LNCaP clone FGC (cell line): ENCODE measurements around the gene SLC6A6.

ENCODE experiments used
- DNase-seq: peaks from one replicate; pipeline ENCODE4 v3.0.0-alpha.2; 2011; ENCODE audit warnings: low read depth
- H3K4me3 ChIP-seq: 2 replicates; pipeline ENCODE4 v1.5.1; 2011; ENCODE audit warnings: mild to moderate bottlenecking, low read depth, low read length, control low read depth
- TF ChIP-seq, protein P1 (sequence below): IDR thresholded peaks from 2 replicates; pipeline ENCODE4 v1.5.1; 2012; ENCODE audit warnings: mild to moderate bottlenecking; ENCODE audit not compliant: control insufficient read depth, insufficient read depth; ENCODE audit errors: extremely low read depth

Gene SLC6A6

DNA sequence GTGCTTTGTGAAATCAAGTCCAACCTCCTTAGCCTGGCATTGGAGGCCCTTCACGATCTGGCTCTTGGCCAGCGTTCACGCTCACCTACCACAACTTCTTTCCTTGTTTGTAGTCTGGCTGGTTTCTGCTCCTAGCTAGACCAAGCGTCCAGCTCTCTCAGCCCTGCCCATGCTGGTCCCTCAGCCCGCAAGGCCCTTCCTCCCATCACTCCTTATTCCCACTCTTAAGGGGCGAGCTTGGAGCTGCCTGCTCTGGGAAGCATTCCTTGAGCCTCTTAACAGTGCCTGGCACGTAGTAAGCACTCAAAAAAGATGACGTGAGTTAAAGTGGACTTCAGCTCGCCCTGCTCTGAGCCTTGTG, 8.7 kb downstream of the SLC6A6 start:
- H3K4me3 ChIP-seq = no peak overlapping the region
- DNase-seq = no peak
- TF ChIP-seq, protein P1, sequence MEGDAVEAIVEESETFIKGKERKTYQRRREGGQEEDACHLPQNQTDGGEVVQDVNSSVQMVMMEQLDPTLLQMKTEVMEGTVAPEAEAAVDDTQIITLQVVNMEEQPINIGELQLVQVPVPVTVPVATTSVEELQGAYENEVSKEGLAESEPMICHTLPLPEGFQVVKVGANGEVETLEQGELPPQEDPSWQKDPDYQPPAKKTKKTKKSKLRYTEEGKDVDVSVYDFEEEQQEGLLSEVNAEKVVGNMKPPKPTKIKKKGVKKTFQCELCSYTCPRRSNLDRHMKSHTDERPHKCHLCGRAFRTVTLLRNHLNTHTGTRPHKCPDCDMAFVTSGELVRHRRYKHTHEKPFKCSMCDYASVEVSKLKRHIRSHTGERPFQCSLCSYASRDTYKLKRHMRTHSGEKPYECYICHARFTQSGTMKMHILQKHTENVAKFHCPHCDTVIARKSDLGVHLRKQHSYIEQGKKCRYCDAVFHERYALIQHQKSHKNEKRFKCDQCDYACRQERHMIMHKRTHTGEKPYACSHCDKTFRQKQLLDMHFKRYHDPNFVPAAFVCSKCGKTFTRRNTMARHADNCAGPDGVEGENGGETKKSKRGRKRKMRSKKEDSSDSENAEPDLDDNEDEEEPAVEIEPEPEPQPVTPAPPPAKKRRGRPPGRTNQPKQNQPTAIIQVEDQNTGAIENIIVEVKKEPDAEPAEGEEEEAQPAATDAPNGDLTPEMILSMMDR = no peak

DNA sequence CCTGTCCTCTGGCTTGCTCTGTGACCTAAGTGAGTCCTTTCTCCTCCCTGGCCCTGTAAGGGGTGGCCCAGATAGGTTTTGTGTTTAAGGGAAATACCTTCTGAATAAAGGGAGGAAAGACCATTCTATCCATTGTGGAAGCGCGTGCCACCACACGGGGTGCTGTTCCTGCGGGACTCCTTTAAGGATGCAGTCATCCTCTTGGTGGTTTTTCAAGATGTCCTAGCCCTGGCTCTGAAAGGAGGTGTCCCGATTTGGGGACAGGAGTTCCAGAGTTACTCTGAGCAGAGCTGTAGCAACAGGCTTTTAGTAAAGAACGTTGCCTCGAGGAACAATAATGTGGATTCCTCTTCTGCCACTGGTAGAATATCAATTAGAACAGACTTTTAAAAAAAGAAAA, 9.6 kb downstream of the SLC6A6 start:
- no peak for DNase-seq
- TF ChIP-seq, protein P1 = no peak
- no peak overlapping the region for H3K4me3 ChIP-seq

DNA sequence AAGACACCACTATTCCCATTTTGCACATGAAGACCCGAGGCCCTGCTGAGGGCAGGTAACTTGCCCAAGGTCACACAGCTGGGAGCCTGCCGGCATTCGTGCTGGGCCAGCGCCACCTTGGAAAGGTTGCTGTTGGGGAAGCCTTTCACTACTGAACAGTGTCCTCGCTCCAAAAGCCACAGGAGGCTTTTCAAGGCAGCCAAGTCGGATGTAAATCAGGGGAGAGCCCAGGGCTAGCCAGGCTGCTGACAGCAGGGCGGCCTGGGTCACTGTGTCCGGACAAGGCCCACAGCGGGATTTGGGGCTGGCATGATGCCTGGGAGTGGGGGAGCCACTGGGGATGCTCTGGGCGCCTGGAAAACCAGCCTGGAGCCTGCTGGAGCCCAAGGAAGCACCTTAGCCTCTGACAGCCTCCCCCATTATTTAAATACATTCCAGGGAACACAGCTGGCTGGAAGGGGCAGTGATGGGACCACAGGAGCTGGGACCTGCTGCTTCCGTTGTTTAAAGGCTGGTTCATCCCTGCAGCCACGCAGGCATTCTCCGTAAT, 10.5 kb downstream of the SLC6A6 start:
- DNase-seq = no peak
- TF ChIP-seq, protein P1 = no peak

DNA sequence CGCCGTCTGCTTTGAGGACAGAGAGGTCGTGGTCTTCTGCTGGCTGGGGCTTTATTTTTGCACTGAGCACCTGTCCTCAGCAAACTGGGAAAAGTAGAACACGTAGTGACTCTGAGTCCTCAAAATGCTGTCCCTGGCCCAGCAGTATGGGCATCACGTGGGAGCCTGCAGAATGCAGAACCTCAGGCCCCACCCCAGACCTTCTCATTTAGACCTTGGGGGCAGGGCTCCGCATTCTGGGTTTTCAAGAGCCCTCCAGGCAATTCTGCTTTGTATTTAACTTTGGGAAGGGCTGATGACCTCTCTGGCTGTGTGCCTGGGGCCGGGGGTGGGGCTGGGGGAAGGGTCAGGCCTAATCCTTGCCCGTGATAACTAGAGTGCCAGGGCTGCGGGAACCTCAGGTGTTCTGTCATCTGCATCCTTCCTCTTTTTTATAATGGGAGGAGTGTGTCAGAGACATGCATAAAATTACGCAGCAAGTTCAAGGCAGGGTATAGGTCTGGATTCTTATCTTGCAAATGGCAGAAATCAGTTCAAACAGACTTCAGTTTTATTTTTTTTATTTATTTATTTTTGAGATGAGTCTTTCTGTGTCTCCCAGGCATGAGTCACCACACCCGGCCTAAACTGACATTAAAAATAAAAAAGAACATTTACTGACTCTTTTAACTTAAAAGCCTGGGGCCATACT, 11.1 kb downstream of the SLC6A6 start:
- no peak for DNase-seq
- no peak overlapping the region for H3K4me3 ChIP-seq
- TF ChIP-seq, protein P1 = no peak

More for the DNA sequence above, 10.5 kb downstream of the SLC6A6 start:
- H3K4me3 ChIP-seq = no peak overlapping the region

DNA sequence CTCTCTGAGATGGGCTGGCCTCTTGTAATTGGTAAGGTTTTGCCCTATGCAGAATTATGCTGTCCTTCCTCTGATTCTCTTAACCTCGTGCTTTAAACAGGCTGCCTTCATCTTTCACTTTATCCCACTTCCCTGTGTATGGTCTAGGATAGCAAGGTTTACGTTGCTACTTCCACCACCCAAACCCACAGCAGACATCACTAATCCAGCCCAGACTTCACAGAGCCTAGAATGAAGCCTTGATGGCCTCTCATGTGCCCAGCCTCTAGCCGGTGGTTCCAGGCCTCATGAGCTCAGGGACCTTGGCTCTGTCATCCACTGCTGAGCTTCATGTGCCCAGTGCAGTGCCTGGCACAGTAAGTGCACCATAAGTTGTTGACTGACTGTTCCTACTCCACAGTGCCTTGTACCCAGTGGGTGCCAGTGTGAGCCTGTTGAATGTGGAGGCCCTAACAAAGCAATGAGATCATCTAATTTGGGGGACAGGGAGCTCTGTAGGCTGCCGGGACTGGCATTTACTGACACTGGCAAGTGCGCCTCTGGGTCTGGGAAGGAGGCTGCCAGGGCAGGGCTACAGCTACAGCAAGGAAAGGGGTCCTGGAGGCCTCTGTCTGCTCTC, 12.5 kb downstream of the SLC6A6 start:
- no peak for DNase-seq
- TF ChIP-seq, protein P1 = no peak
- H3K4me3 ChIP-seq = no peak overlapping the region

DNA sequence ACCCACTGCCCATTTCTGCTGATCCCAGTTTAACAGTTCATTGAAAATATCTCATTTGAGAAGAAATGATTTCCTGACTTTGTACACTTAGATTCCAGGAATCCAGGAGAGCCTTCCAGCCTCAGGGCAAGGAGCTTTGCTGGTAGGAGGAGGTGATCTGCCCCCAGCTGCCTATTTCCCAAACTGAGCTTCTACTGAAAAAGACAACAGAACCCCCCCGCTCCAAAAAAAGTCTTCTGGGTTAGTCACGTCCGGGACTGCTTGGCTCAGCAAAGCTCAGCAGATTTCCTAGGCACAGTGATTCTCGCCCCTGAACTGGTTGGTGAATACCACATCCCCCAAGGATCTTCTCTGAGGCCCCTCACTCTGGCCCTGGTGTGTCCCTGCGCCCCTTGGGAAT, 13.1 kb downstream of the SLC6A6 start:
- TF ChIP-seq, protein P1 = no peak
- no peak for DNase-seq
- H3K4me3 ChIP-seq = no peak overlapping the region
